MM.1S (cell line): ENCODE results near the gene BCKDK.

Source experiments
- DNase-seq: peaks from one replicate; pipeline ENCODE4 v3.0.0-alpha.2; 2015
- H2AFZ ChIP-seq: fragments of 300-600 bp; sonication (generic); 2 replicates; pipeline ENCODE4 v1.6.0; 2016; ENCODE audit warnings: antibody characterized with exemption, low read length
- H3F3A ChIP-seq: fragments of 300-600 bp; sonication (generic); 2 replicates; pipeline ENCODE4 v1.6.1; 2016; ENCODE audit warnings: mild to moderate bottlenecking, antibody characterized with exemption, low read length, moderate library complexity, mixed read lengths; ENCODE audit not compliant: insufficient read depth
- H3K27ac ChIP-seq: fragments of 300-600 bp; sonication (generic); 2 replicates; pipeline ENCODE4 v1.5.1; 2016; ENCODE audit warnings: mild to moderate bottlenecking, low read length
- H3K27me3 ChIP-seq: fragments of 300-600 bp; sonication (generic); replicated peaks from 2 replicates; pipeline ENCODE4 v1.6.0; 2016; ENCODE audit warnings: low read length; ENCODE audit not compliant: insufficient read depth
- H3K36me3 ChIP-seq: fragments of 300-600 bp; sonication (generic); replicated peaks from 2 replicates; pipeline ENCODE4 v1.6.1; 2016; ENCODE audit warnings: mild to moderate bottlenecking, low read length, mixed read lengths; ENCODE audit not compliant: insufficient read depth
- H3K4me1 ChIP-seq: fragments of 300-600 bp; sonication (generic); 2 replicates; pipeline ENCODE4 v1.6.1; 2016; ENCODE audit warnings: low read length, mixed read lengths
- H3K4me2 ChIP-seq: fragments of 300-600 bp; sonication (generic); 2 replicates; pipeline ENCODE4 v1.6.0; 2016; ENCODE audit warnings: low read depth, low read length
- H3K4me3 ChIP-seq: fragments of 300-600 bp; sonication (generic); 2 replicates; pipeline ENCODE4 v1.5.1; 2016; ENCODE audit warnings: low read length, mixed read lengths
- H3K79me2 ChIP-seq: fragments of 300-600 bp; sonication (generic); 2 replicates; pipeline ENCODE4 v1.6.1; 2016; ENCODE audit warnings: mixed run types, low read length, mixed read lengths
- H3K9ac ChIP-seq: fragments of 300-600 bp; sonication (generic); 2 replicates; pipeline ENCODE4 v1.6.1; 2016; ENCODE audit warnings: low read length, mixed read lengths
- H3K9me2 ChIP-seq: fragments of 300-600 bp; sonication (generic); replicated peaks from 2 replicates; pipeline ENCODE4 v1.6.1; 2016; ENCODE audit warnings: mild to moderate bottlenecking, low read length, mixed read lengths; ENCODE audit not compliant: insufficient read depth
- H3K9me3 ChIP-seq: fragments of 300-600 bp; sonication (generic); replicated peaks from 2 replicates; pipeline ENCODE4 v1.6.1; 2016; ENCODE audit warnings: mild to moderate bottlenecking, low read length, mixed read lengths; ENCODE audit not compliant: insufficient read depth
- H4K20me1 ChIP-seq: fragments of 300-600 bp; sonication (generic); 2 replicates; pipeline ENCODE4 v1.6.1; 2016; ENCODE audit warnings: mild to moderate bottlenecking, low read length, moderate library complexity, mixed read lengths; ENCODE audit not compliant: insufficient read depth
- CTCF ChIP-seq: fragments of 300-600 bp; sonication (generic); IDR thresholded peaks from 2 replicates; pipeline ENCODE4 v1.5.1; 2016; ENCODE audit warnings: antibody characterized with exemption, low read length, mixed read lengths
- EZH2 ChIP-seq: fragments of 300-600 bp; sonication (generic); optimal IDR thresholded peaks from 2 replicates; pipeline ENCODE3; 2017; ENCODE audit warnings: low read depth, mild to moderate bottlenecking, antibody characterized with exemption, low read length, mixed read lengths
- EZH2phosphoT487 ChIP-seq: fragments of 300-600 bp; sonication (generic); IDR thresholded peaks from 2 replicates; pipeline ENCODE4 v1.6.1; 2018; ENCODE audit warnings: antibody characterized with exemption, low read length

Gene BCKDK

GRCh38 chr16:31112711-31113110 lies 4.5 kb downstream of the BCKDK start:
- Histone ChIP-seq H3K4me2 (no peak overlapping the region), H4K20me1 (no peaks in the 10 kb centered on the region), H3K79me2 (peaks cover 22% of the 10 kb centered on the region), H2AFZ (no peak overlapping the region), H3K27ac (no peak overlapping the region), H3K9me3 (no peaks in the 10 kb centered on the region), H3K27me3 (no peaks in the 10 kb centered on the region), H3K9ac (no peak overlapping the region), H3K4me3 (no peak overlapping the region), H3K4me1 (no peaks in the 10 kb centered on the region), H3K36me3 (no peaks in the 10 kb centered on the region), H3F3A (peaks cover 4% of the 10 kb centered on the region), H3K9me2 (no peaks in the 10 kb centered on the region)
- no peak for DNase-seq
- TF ChIP-seq CTCF (no peak), EZH2 (no peak), EZH2phosphoT487 (no peak)

DNA sequence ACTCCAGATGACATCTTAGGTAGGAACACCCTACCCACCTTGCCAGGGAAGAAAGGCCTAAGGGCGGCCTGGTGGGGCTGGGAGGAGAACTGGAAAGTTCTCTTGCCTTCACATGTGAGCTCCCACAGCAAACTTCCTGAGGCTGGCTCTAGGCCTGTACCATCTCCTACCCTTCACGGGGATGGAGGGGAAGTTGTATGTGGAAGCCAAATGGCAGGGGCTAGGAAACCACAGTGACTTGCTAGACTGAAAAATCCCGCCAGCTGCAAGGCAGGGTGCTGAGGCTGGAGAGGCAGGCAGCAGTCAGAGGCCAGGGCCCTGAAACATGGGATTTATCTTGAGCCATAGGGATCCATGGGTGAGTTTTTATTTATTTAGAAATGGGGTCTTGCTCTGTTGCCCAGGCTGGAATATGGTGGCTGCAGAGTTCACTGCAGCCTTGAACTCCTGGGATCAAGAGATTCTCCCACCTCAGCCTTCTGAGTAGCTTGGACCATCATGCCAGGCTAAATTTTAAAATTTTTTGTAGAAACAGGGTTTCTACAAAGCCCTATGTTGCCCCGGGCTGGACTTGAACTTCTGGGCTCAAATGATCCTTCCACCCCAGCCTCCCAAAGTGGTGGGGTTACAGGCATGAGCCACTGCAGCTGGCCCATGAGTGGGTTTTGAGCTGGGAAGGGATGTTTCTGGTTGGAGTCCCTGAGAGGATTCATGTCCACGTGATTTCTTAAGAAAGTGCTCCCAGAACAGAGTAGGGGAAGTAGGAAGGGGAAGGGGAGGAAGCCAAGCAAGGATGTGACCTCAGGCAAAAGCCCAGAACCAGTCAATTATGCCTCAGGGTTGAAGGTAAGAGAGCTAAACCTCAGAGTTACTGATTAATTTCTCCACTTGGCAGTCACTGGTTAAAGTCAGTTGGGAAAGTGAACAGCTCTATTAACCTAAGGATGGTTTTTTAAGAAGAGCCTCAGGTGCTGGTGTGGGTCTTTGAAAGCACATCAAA lies 5.2 kb downstream of the BCKDK start:
- no peaks in the 10 kb centered on the region for H4K20me1 ChIP-seq
- no peaks in the 10 kb centered on the region for H3K9me3 ChIP-seq
- TF ChIP-seq EZH2 (no peak), CTCF (no peak), EZH2phosphoT487 (no peak)
- H3K36me3 ChIP-seq = no peaks in the 10 kb centered on the region
- no peak overlapping the region for H3K9ac ChIP-seq
- H2AFZ ChIP-seq = no peak overlapping the region
- no peaks in the 10 kb centered on the region for H3K9me2 ChIP-seq
- H3K27me3 ChIP-seq = no peaks in the 10 kb centered on the region
- H3K4me1 ChIP-seq = peaks cover 3% of the 10 kb centered on the region
- no peak overlapping the region for H3K27ac ChIP-seq
- no peaks in the 10 kb centered on the region for H3F3A ChIP-seq
- no peak overlapping the region for H3K4me2 ChIP-seq
- no peak for DNase-seq
- H3K79me2 ChIP-seq = peaks cover 26% of the 10 kb centered on the region
- H3K4me3 ChIP-seq = no peak overlapping the region

GRCh38 chr16:31114468-31114867 lies 6.3 kb downstream of the BCKDK start:
- Histone ChIP-seq H4K20me1 (no peaks in the 10 kb centered on the region), H3K9me2 (no peaks in the 10 kb centered on the region), H2AFZ (no peak overlapping the region), H3F3A (no peaks in the 10 kb centered on the region), H3K27me3 (no peaks in the 10 kb centered on the region), H3K36me3 (no peaks in the 10 kb centered on the region), H3K27ac (no peak overlapping the region), H3K4me2 (no peak overlapping the region), H3K4me3 (no peak overlapping the region), H3K9ac (no peak overlapping the region), H3K79me2 (peaks cover 25% of the 10 kb centered on the region), H3K4me1 (peaks cover 6% of the 10 kb centered on the region), H3K9me3 (no peaks in the 10 kb centered on the region)
- no peak for TF ChIP-seq EZH2phosphoT487
- no peak for TF ChIP-seq EZH2
- no peak for TF ChIP-seq CTCF
- DNase-seq = no peak
